ENCODE data around the gene CNTNAP2.

DNA sequence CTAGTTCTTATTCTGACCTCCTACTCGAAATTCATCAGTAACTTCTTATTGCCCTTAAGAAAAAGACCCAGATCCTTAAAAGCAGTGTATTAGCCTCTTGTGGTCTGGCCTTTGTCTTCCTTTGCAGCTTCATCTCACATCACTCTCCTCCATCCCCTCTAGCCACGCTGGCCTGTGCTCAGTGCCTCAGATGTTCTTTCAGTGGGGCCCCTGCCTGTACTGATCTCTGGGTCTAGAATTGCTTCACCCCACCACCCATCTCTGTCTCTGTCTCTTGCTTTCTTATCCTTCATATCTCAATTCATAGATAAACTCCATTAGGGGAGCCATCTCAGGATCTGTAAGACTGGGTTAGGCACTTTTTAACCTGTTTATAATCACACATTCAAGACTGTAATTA, 1295.5 kb downstream of the CNTNAP2 start:
- TF ChIP-seq POLR2A (IDR thresholded peaks at IDR 0.05): no peak
- TF ChIP-seq, protein P1, sequence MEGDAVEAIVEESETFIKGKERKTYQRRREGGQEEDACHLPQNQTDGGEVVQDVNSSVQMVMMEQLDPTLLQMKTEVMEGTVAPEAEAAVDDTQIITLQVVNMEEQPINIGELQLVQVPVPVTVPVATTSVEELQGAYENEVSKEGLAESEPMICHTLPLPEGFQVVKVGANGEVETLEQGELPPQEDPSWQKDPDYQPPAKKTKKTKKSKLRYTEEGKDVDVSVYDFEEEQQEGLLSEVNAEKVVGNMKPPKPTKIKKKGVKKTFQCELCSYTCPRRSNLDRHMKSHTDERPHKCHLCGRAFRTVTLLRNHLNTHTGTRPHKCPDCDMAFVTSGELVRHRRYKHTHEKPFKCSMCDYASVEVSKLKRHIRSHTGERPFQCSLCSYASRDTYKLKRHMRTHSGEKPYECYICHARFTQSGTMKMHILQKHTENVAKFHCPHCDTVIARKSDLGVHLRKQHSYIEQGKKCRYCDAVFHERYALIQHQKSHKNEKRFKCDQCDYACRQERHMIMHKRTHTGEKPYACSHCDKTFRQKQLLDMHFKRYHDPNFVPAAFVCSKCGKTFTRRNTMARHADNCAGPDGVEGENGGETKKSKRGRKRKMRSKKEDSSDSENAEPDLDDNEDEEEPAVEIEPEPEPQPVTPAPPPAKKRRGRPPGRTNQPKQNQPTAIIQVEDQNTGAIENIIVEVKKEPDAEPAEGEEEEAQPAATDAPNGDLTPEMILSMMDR (IDR thresholded peaks at IDR 0.05): no peak
